ENCODE data around the gene HOXA2.
A peak's percentile ranks its signal among the peaks of the same experiment; 100 is the strongest.

HOXA2 gene

GRCh38 chr7:27149842-27150567 is 47.5 kb upstream of the HOXA2 start:
- no peak overlapping the region for H3K4me2 ChIP-seq (ENCODE audit: low read length, poor library complexity, severe bottlenecking)
- peak overlapping the region; percentile 90 for H3K9ac ChIP-seq (ENCODE audit: low read length)
- no peak overlapping the region for H2BK15ac ChIP-seq (ENCODE audit: low read depth, poor library complexity, severe bottlenecking)
- no peak overlapping the region for H4K8ac ChIP-seq (ENCODE audit: low read length)
- H4K91ac ChIP-seq (ENCODE audit: low read length): no peak overlapping the region
- H3K36me3 ChIP-seq (ENCODE audit: control insufficient read depth in 1 of 2, insufficient read depth in 2 of 2, low read depth in 1 of 2, low read length in 2 of 2): peaks cover 12 to 34% of the 10 kb centered on the region in 2 experiments
- H3K4ac ChIP-seq (ENCODE audit: low read depth in 1 of 2, low read length in 2 of 2): no peak overlapping the region
- H3K14ac ChIP-seq (ENCODE audit: low read length in 2 of 2): no peak overlapping the region
- H3K18ac ChIP-seq (ENCODE audit: low read depth in 1 of 2, low read length in 2 of 2): no peak overlapping the region
- no peaks in the 10 kb centered on the region for H3K9me3 ChIP-seq (ENCODE audit: control insufficient read depth, low read length)
- H2BK12ac ChIP-seq (ENCODE audit: low read length in 2 of 2): peak overlapping the region in 1 of 2 experiments; percentile 38
- DNase-seq: no peak
- H2AFZ ChIP-seq (ENCODE audit: low read depth, low read length): no peak overlapping the region
- H3K27ac ChIP-seq (ENCODE audit: low read length, poor library complexity, severe bottlenecking): no peak overlapping the region
- H3K23ac ChIP-seq (ENCODE audit: low read length in 2 of 2): no peak overlapping the region
- peaks cover 25% of the 10 kb centered on the region for H3K79me1 ChIP-seq (replicated peaks; ENCODE audit: low read length, poor library complexity, severe bottlenecking)
- 66% methylated on average over 6 of the region's 13 CpGs for WGBS
- H3K4me3 ChIP-seq (ENCODE audit: insufficient read depth in 1 of 2, low read depth in 1 of 2, low read length in 2 of 2): peak overlapping the region in 1 of 2 experiments; percentile 82
- H2AK5ac ChIP-seq (ENCODE audit: low read length, severe bottlenecking): no peak overlapping the region
- no peak overlapping the region for H2BK5ac ChIP-seq (ENCODE audit: low read depth, low read length, poor library complexity, severe bottlenecking)
- peaks cover 0 to 53% of the 10 kb centered on the region in 2 experiments for H3K27me3 ChIP-seq (ENCODE audit: control insufficient read depth in 1 of 2, insufficient read depth in 1 of 2, low read length in 2 of 2)
- H3K4me1 ChIP-seq (ENCODE audit: control insufficient read depth, insufficient read depth, low read depth, low read length): peaks cover 13% of the 10 kb centered on the region
- no peak overlapping the region for H2BK120ac ChIP-seq (ENCODE audit: low read depth, low read length)

GRCh38 chr7:27148756-27149641 is 46.5 kb upstream of the HOXA2 start:
- peak overlapping the region; percentile 90 for H3K9ac ChIP-seq (ENCODE audit: low read length)
- no peaks in the 10 kb centered on the region for H3K9me3 ChIP-seq (ENCODE audit: control insufficient read depth, low read length)
- H3K18ac ChIP-seq (ENCODE audit: low read depth in 1 of 2, low read length in 2 of 2): no peak overlapping the region
- no peak overlapping the region for H3K23ac ChIP-seq (ENCODE audit: low read length in 2 of 2)
- H3K4me2 ChIP-seq (ENCODE audit: low read length, poor library complexity, severe bottlenecking): no peak overlapping the region
- H3K14ac ChIP-seq (ENCODE audit: low read length in 2 of 2): no peak overlapping the region
- peak; percentile 17 for DNase-seq
- no peak overlapping the region for H2BK15ac ChIP-seq (ENCODE audit: low read depth, poor library complexity, severe bottlenecking)
- no peak overlapping the region for H3K27ac ChIP-seq (ENCODE audit: low read length, poor library complexity, severe bottlenecking)
- H3K4me1 ChIP-seq (ENCODE audit: control insufficient read depth, insufficient read depth, low read depth, low read length): peaks cover 15% of the 10 kb centered on the region
- H3K79me1 ChIP-seq (replicated peaks; ENCODE audit: low read length, poor library complexity, severe bottlenecking): peaks cover 23% of the 10 kb centered on the region
- H2BK120ac ChIP-seq (ENCODE audit: low read depth, low read length): no peak overlapping the region
- no peak overlapping the region for H2AFZ ChIP-seq (ENCODE audit: low read depth, low read length)
- H3K27me3 ChIP-seq (ENCODE audit: control insufficient read depth in 1 of 2, insufficient read depth in 1 of 2, low read length in 2 of 2): peaks cover 0 to 43% of the 10 kb centered on the region in 2 experiments
- H3K4ac ChIP-seq (ENCODE audit: low read depth in 1 of 2, low read length in 2 of 2): peak overlapping the region; percentile 42 to 62
- H4K8ac ChIP-seq (ENCODE audit: low read length): peak overlapping the region; percentile 74
- WGBS: 22% methylated on average over 28 of the region's 30 CpGs
- peaks cover 17 to 31% of the 10 kb centered on the region in 2 experiments for H3K36me3 ChIP-seq (ENCODE audit: control insufficient read depth in 1 of 2, insufficient read depth in 2 of 2, low read depth in 1 of 2, low read length in 2 of 2)
- H2BK12ac ChIP-seq (ENCODE audit: low read length in 2 of 2): no peak overlapping the region
- no peak overlapping the region for H2BK5ac ChIP-seq (ENCODE audit: low read depth, low read length, poor library complexity, severe bottlenecking)
- peak overlapping the region in 1 of 2 experiments; percentile 82 for H3K4me3 ChIP-seq (ENCODE audit: insufficient read depth in 1 of 2, low read depth in 1 of 2, low read length in 2 of 2)
- no peak overlapping the region for H2AK5ac ChIP-seq (ENCODE audit: low read length, severe bottlenecking)
- no peak overlapping the region for H4K91ac ChIP-seq (ENCODE audit: low read length)

- WGBS: 28% methylated on average over 28 of the region's 28 CpGs
- no peak for DNase-seq
- Histone ChIP-seq H3K9ac (ENCODE audit: low read length) (peak overlapping the region; percentile 90), H3K18ac (ENCODE audit: low read depth in 1 of 2, low read length in 2 of 2) (peak overlapping the region; percentile 54 to 65), H2AK5ac (ENCODE audit: low read length, severe bottlenecking) (no peak overlapping the region), H2BK5ac (ENCODE audit: low read depth, low read length, poor library complexity, severe bottlenecking) (no peak overlapping the region), H2BK12ac (ENCODE audit: low read length in 2 of 2) (peak overlapping the region in 1 of 2 experiments; percentile 6), H3K27me3 (ENCODE audit: control insufficient read depth in 1 of 2, insufficient read depth in 1 of 2, low read length in 2 of 2) (peaks cover 0 to 36% of the 10 kb centered on the region in 2 experiments), H4K91ac (ENCODE audit: low read length) (no peak overlapping the region), H3K14ac (ENCODE audit: low read length in 2 of 2) (no peak overlapping the region), H3K79me1 (replicated peaks; ENCODE audit: low read length, poor library complexity, severe bottlenecking) (peaks cover 23% of the 10 kb centered on the region), H2BK15ac (ENCODE audit: low read depth, poor library complexity, severe bottlenecking) (peak overlapping the region; percentile 36), H3K4ac (ENCODE audit: low read depth in 1 of 2, low read length in 2 of 2) (peak overlapping the region; percentile 42 to 62), H2AFZ (ENCODE audit: low read depth, low read length) (no peak overlapping the region), H2BK120ac (ENCODE audit: low read depth, low read length) (no peak overlapping the region), H3K4me2 (ENCODE audit: low read length, poor library complexity, severe bottlenecking) (peak overlapping the region; percentile 47), H3K4me1 (ENCODE audit: control insufficient read depth, insufficient read depth, low read depth, low read length) (peaks cover 18% of the 10 kb centered on the region), H3K9me3 (ENCODE audit: control insufficient read depth, low read length) (no peaks in the 10 kb centered on the region), H3K36me3 (ENCODE audit: control insufficient read depth in 1 of 2, insufficient read depth in 2 of 2, low read depth in 1 of 2, low read length in 2 of 2) (peaks cover 17 to 32% of the 10 kb centered on the region in 2 experiments), H3K4me3 (ENCODE audit: insufficient read depth in 1 of 2, low read depth in 1 of 2, low read length in 2 of 2) (peak overlapping the region in 1 of 2 experiments; percentile 82), H3K23ac (ENCODE audit: low read length in 2 of 2) (no peak overlapping the region), H4K8ac (ENCODE audit: low read length) (peak overlapping the region; percentile 74), H3K27ac (ENCODE audit: low read length, poor library complexity, severe bottlenecking) (no peak overlapping the region)
Observed at GRCh38 chr7:27148031-27148755, 45.7 kb upstream of the HOXA2 start.

Data from mesenchymal stem cell (in vitro differentiated cells and primary cell).